Keratinocyte (primary cell): Measurements from ENCODE around the gene MINDY4. TPM values are rescaled to one million over a fixed set of nuclear protein-coding genes. Genes with fewer than 3 reads are reported as not detected.
"Not testable (repeated sequence)": the region's sequence is repeated elsewhere in the genome, so short reads cannot be mapped to it uniquely, and the experiment has no call there.

Experiments used
- DNase-seq: peaks from one replicate; pipeline ENCODE4 v3.0.0-alpha.2; 2011; ENCODE audit warnings: low read depth, missing footprints, low spot score
- FAIRE-seq: peaks from 2 replicates; lab custom pipeline; 2011; peaks lifted over from hg19 to GRCh38; lab: Jason Lieb, UNC
- H2AFZ ChIP-seq: 2 replicates; pipeline ENCODE4 v1.6.0; 2012; ENCODE audit warnings: low read length, control low read depth, inconsistent platforms; ENCODE audit not compliant: control insufficient read depth
- H3K27ac ChIP-seq: 2 replicates; pipeline ENCODE4 v1.5.1; 2011; ENCODE audit warnings: low read length; ENCODE audit not compliant: control insufficient read depth, insufficient read depth
- H3K27me3 ChIP-seq: 3 replicates; pipeline ENCODE4 v1.6.0; 2011; ENCODE audit warnings: low read length; ENCODE audit not compliant: control insufficient read depth, insufficient read depth; ENCODE audit errors: extremely low read depth
- H3K36me3 ChIP-seq, 2 experiments: 2 replicates in 1 of 2; 3 replicates in 1 of 2; pipeline ENCODE4 v1.5.1; 2011; ENCODE audit warnings: low read length in 2 of 2, mild to moderate bottlenecking in 1 of 2; ENCODE audit not compliant: control insufficient read depth in 2 of 2, insufficient read depth in 2 of 2; ENCODE audit errors: extremely low read depth in 1 of 2
- H3K4me1 ChIP-seq: 3 replicates; pipeline ENCODE4 v1.5.1; 2011; ENCODE audit warnings: low read length; ENCODE audit not compliant: control insufficient read depth, insufficient read depth; ENCODE audit errors: extremely low read depth
- H3K4me2 ChIP-seq: 3 replicates; pipeline ENCODE4 v1.6.0; 2011; ENCODE audit warnings: low read depth, low read length; ENCODE audit not compliant: control insufficient read depth, insufficient read depth; ENCODE audit errors: extremely low read depth
- H3K4me3 ChIP-seq, 3 experiments: fragments of 200-600 bp in 1 of 3; sonication (generic) in 1 of 3; 2 replicates in 2 of 3; 3 replicates in 1 of 3; pipeline ENCODE4 v1.5.1; 2011 to 2016; ENCODE audit warnings: low read length in 3 of 3, mild to moderate bottlenecking in 3 of 3, control low read depth in 2 of 3, inconsistent platforms in 1 of 3, low read depth in 1 of 3, mixed read lengths in 1 of 3, mixed run types in 1 of 3, moderate library complexity in 1 of 3; ENCODE audit not compliant: control insufficient read depth in 2 of 3, insufficient read depth in 2 of 3; ENCODE audit errors: extremely low read depth in 1 of 3
- H3K79me2 ChIP-seq: 2 replicates; pipeline ENCODE4 v1.6.0; 2012; ENCODE audit warnings: low read length; ENCODE audit not compliant: control insufficient read depth, insufficient read depth
- H3K9ac ChIP-seq: 3 replicates; pipeline ENCODE4 v1.6.0; 2011; ENCODE audit warnings: low read length; ENCODE audit not compliant: control insufficient read depth, insufficient read depth; ENCODE audit errors: extremely low read depth
- H3K9me1 ChIP-seq: 3 replicates; pipeline ENCODE4 v1.6.0; 2011; ENCODE audit warnings: low read length; ENCODE audit not compliant: control insufficient read depth, insufficient read depth; ENCODE audit errors: extremely low read depth
- H3K9me3 ChIP-seq: 2 replicates; pipeline ENCODE4 v1.5.1; 2012; ENCODE audit warnings: low read depth, low read length; ENCODE audit not compliant: control insufficient read depth
- H4K20me1 ChIP-seq: 3 replicates; pipeline ENCODE4 v1.6.0; 2011; ENCODE audit warnings: low read length; ENCODE audit not compliant: control insufficient read depth, insufficient read depth; ENCODE audit errors: extremely low read depth
- EZH2 ChIP-seq: IDR thresholded peaks from one replicate; pipeline ENCODE4 v1.6.1; 2012; ENCODE audit warnings: inconsistent platforms, mild to moderate bottlenecking, low read length, moderate library complexity
- dilution Hi-C: fragments of 300-500 bp; cut with MboI; formaldehyde crosslinking; loops from one replicate; pipeline ENCODE4 v1.7.0; 2020; ENCODE audit warnings: low sequenced_read_pairs; ENCODE audit not compliant: extremely low pct_ligation_motif_present
- polyA plus RNA-seq, 5 experiments: library from polyadenylated mRNA; depleted of rRNA in 3 of 5; stranded (reverse) in 3 of 5; stranded (forward) in 1 of 5; unstranded in 1 of 5; fragments of >200 nt; gene quantifications; 1 replicate in 1 of 5; 2 replicates in 3 of 5; 3 replicates in 1 of 5; pipeline versions ENCODE4 v1.2.1 to v1.2.3, GENCODE V29; 2011 to 2012; ENCODE audit warnings: missing spikeins in 2 of 5, low read depth in 1 of 5, low replicate concordance in 1 of 5
- TF ChIP-seq, protein P1 (sequence below), 3 experiments: IDR thresholded peaks in 1 of 3; conservative IDR thresholded peaks in 1 of 3; optimal IDR thresholded peaks in 1 of 3; 2 replicates in 2 of 3; 3 replicates in 1 of 3; pipeline versions ENCODE3 to v1.5.1; 2011; ENCODE audit warnings: low read length in 3 of 3, mild to moderate bottlenecking in 3 of 3, moderate library complexity in 2 of 3, control low read depth in 1 of 3, inconsistent platforms in 1 of 3; ENCODE audit not compliant: insufficient read depth in 2 of 3; ENCODE audit errors: extremely low read depth in 1 of 3

MINDY4 gene
- polyA plus RNA-seq, 1 donor (not counting 4 experiments of a cell fraction or from before 2014, with no cell fraction given) = 1.5 TPM

DNA sequence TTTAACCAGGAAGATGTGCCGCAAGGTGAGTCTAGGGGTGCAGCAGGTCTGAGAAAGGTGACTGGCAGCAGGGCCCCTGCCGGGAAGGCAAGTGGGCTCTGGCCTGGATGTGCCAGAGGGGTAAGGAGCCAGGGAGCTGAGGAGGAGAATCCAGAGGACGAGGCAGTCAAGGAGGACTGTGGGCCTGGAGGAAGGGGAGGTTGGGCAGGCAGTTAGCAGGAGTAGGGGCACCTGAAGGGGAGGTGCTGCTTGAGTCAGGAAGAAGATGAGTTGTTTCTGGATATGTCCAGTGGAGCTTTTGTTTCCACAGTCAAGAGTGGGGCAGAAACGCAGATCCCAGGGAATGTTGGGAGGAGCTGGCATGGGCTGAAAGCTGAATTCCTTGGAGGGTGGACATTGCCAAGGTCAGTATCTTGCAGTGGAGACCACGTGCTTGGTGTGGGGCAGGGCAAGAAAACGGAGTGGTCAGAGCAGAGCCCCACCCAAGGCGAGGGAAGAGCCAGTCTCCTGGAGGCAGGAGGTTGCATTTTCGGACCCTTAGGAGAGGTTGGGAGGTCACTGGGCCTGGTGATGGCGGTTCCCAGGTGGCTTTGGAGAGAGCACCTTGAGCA is 34.0 kb downstream of the MINDY4 start:
- no peaks in the 10 kb centered on the region for H3K79me2 ChIP-seq
- H3K36me3 ChIP-seq = no peaks in the 10 kb centered on the region
- peaks cover 29% of the 10 kb centered on the region for H3K4me1 ChIP-seq
- no peak overlapping the region for H3K27ac ChIP-seq
- FAIRE-seq (no peak), DNase-seq (no peak)
- H3K27me3 ChIP-seq = no peaks in the 10 kb centered on the region
- no peaks in the 10 kb centered on the region for H4K20me1 ChIP-seq
- H3K4me3 ChIP-seq = no peak overlapping the region
- H3K4me2 ChIP-seq = no peak overlapping the region
- dilution Hi-C loops = loop anchor here (25.0 kb wide), 1 partner anchor 307 kb away; no protein-coding TSS in a partner anchor
- no peak overlapping the region for H3K9ac ChIP-seq
- no peak overlapping the region for H2AFZ ChIP-seq
- TF ChIP-seq, protein P1, sequence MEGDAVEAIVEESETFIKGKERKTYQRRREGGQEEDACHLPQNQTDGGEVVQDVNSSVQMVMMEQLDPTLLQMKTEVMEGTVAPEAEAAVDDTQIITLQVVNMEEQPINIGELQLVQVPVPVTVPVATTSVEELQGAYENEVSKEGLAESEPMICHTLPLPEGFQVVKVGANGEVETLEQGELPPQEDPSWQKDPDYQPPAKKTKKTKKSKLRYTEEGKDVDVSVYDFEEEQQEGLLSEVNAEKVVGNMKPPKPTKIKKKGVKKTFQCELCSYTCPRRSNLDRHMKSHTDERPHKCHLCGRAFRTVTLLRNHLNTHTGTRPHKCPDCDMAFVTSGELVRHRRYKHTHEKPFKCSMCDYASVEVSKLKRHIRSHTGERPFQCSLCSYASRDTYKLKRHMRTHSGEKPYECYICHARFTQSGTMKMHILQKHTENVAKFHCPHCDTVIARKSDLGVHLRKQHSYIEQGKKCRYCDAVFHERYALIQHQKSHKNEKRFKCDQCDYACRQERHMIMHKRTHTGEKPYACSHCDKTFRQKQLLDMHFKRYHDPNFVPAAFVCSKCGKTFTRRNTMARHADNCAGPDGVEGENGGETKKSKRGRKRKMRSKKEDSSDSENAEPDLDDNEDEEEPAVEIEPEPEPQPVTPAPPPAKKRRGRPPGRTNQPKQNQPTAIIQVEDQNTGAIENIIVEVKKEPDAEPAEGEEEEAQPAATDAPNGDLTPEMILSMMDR (optimal IDR thresholded peaks at IDR 0.05 in 1 of 3, IDR thresholded peaks at IDR 0.05 in 1 of 3, conservative IDR thresholded peaks at IDR 0.05 in 1 of 3; ENCODE audit: extremely low read depth in 1 of 3, insufficient read depth in 2 of 3, low read length in 3 of 3) = no peak
- no peak for TF ChIP-seq EZH2
- H3K9me1 ChIP-seq = no peaks in the 10 kb centered on the region
- H3K9me3 ChIP-seq = no peaks in the 10 kb centered on the region

- Histone ChIP-seq H3K4me2 (no peak overlapping the region), H3K9me1 (no peaks in the 10 kb centered on the region), H3K4me3 (no peak overlapping the region), H3K4me1 (peaks cover 22% of the 10 kb centered on the region), H3K9ac (no peak overlapping the region), H3K27me3 (no peaks in the 10 kb centered on the region), H3K9me3 (no peaks in the 10 kb centered on the region), H2AFZ (no peak overlapping the region), H3K27ac (no peak overlapping the region), H3K79me2 (no peaks in the 10 kb centered on the region), H4K20me1 (no peaks in the 10 kb centered on the region), H3K36me3 (no peaks in the 10 kb centered on the region)
- FAIRE-seq = no peak
- dilution Hi-C loops = loop anchor here (25.0 kb wide), 1 partner anchor 306 kb away; no protein-coding TSS in a partner anchor
- TF ChIP-seq, protein P1 (optimal IDR thresholded peaks at IDR 0.05 in 1 of 3, IDR thresholded peaks at IDR 0.05 in 1 of 3, conservative IDR thresholded peaks at IDR 0.05 in 1 of 3; ENCODE audit: extremely low read depth in 1 of 3, insufficient read depth in 2 of 3, low read length in 3 of 3) = no peak
- TF ChIP-seq EZH2 = no peak
- DNase-seq = no peak
These were observed 34.7 kb downstream of the MINDY4 start for GRCh38 chr7:30805931-30806330.

GRCh38 chr7:30807477-30807876 is 36.3 kb downstream of the MINDY4 start:
- not testable (repeated sequence) for H2AFZ ChIP-seq, H3K27me3 ChIP-seq, H3K27ac ChIP-seq, H3K79me2 ChIP-seq, DNase-seq, H3K4me2 ChIP-seq, FAIRE-seq, H4K20me1 ChIP-seq, H3K9me3 ChIP-seq, H3K9ac ChIP-seq, H3K9me1 ChIP-seq, H3K36me3 ChIP-seq, H3K4me3 ChIP-seq
- dilution Hi-C loops = loop anchor here (25.0 kb wide), 1 partner anchor 305 kb away; no protein-coding TSS in a partner anchor
- peaks cover 12% of the 10 kb centered on the region for H3K4me1 ChIP-seq

DNA sequence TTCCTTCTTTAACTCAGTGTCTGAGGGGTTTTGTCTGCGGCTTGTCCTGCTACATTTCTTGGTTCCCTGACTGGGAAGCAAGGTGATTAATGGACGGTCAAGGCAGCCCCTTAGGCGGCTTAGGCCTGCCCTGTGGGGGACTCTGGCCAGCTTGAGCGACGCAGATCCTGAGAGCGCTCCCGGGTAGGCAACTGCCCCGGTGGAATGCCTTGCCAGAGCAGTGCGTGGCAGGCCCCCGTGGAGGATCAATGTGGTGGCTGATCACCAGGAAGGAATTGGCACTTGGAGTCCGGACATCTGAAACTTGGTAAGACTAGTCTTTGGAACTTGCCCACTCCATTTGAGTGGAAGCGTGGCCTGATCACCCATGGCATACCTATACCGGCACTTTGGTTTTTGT is 36.7 kb downstream of the MINDY4 start:
- not testable (repeated sequence) for H2AFZ ChIP-seq, FAIRE-seq, H3K36me3 ChIP-seq, H3K4me2 ChIP-seq, H3K4me3 ChIP-seq, DNase-seq, H3K9ac ChIP-seq, H3K9me3 ChIP-seq, H3K79me2 ChIP-seq, H3K9me1 ChIP-seq, H3K27ac ChIP-seq, H4K20me1 ChIP-seq, H3K27me3 ChIP-seq
- peaks cover 12% of the 10 kb centered on the region for H3K4me1 ChIP-seq
- dilution Hi-C loops = loop anchor here (25.0 kb wide), 1 partner anchor 304 kb away; no protein-coding TSS in a partner anchor
